ENCODE measurements around the gene ARHGAP32.
"Not testable (repeated sequence)": the region's sequence is repeated elsewhere in the genome, so short reads cannot be mapped to it uniquely, and the experiment has no call there.

ARHGAP32 gene

GRCh38 chr11:129184581-129184980 is 7.5 kb downstream of the ARHGAP32 start:
- DNase-seq (ENCODE audit: low spot score), result no peak
- TF ChIP-seq CTCF (IDR thresholded peaks at IDR 0.05), result no peak
- H3K27ac ChIP-seq, result no peak overlapping the region
- no peak overlapping the region for H3K4me3 ChIP-seq

- TF ChIP-seq CTCF (IDR thresholded peaks at IDR 0.05), result no peak
- no peak overlapping the region for H3K4me3 ChIP-seq
These were observed 24.8 kb downstream of the ARHGAP32 start for GRCh38 chr11:129167315-129167714.

GRCh38 chr11:129163714-129164164 is 28.4 kb downstream of the ARHGAP32 start:
- TF ChIP-seq CTCF (IDR thresholded peaks at IDR 0.05), result no peak
- no peak overlapping the region for H3K27ac ChIP-seq
- DNase-seq (ENCODE audit: low spot score), result no peak

More at GRCh38 chr11:129167315-129167714, 24.8 kb downstream of the ARHGAP32 start:
- no peak for DNase-seq (ENCODE audit: low spot score)
- H3K27ac ChIP-seq, result no peak overlapping the region

DNA sequence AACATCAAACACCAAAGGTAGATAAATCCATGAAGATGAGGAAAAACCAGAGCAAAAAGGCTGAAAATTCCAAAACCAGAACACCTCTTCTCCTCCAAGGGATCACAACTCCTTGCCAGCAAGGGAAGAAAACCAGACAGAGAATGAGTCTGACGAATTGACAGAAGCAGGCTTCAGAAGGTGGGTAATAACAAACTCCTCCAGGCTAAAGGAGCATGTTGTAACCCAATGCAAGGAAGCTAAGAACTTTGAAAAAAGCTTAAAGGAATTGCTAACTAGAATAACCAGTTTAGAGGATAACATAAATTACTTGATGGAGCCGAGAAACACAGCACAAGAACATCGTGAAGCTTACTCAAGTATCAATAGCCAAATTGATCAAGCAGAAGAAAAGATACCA is 35.0 kb downstream of the ARHGAP32 start:
- not testable (repeated sequence) for H3K27ac ChIP-seq; H3K4me3 ChIP-seq; DNase-seq (ENCODE audit: low spot score)

More at GRCh38 chr11:129163714-129164164, 28.4 kb downstream of the ARHGAP32 start:
- H3K4me3 ChIP-seq, result no peak overlapping the region

- H3K27ac ChIP-seq, result no peak overlapping the region
- DNase-seq (ENCODE audit: low spot score), result no peak
- TF ChIP-seq CTCF (IDR thresholded peaks at IDR 0.05), result no peak
- H3K4me3 ChIP-seq, result no peak overlapping the region
These were observed 36.4 kb downstream of the ARHGAP32 start for GRCh38 chr11:129155745-129156144.

DNA sequence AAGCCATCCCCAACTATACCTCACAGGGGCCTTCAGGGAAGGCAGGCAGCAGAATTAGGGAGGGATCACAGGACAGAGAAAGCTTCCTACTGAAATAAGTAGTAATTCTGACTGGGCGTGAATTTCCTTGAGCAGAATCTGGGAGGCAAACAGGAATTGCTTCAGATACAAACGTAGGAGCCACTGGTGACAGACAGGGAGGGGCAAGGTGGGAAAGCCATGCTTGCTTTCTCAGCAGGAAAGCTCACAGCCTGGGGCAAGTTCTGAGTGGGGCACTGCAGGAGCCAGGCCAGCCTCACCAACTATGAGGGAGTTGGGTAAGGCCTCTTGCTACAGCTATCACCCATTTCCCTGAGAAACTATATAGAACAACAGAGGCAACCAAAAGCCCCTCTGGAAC is 43.6 kb downstream of the ARHGAP32 start:
- no peak overlapping the region for H3K4me3 ChIP-seq
- no peak for TF ChIP-seq CTCF (IDR thresholded peaks at IDR 0.05)
- no peak for DNase-seq (ENCODE audit: low spot score)
- H3K27ac ChIP-seq, result no peak overlapping the region

- DNase-seq (ENCODE audit: low spot score), result no peak
- H3K4me3 ChIP-seq, result no peak overlapping the region
- H3K27ac ChIP-seq, result no peak overlapping the region
- no peak for TF ChIP-seq CTCF (IDR thresholded peaks at IDR 0.05)
These were observed 45.9 kb downstream of the ARHGAP32 start for GRCh38 chr11:129146191-129146590.

GRCh38 chr11:129145276-129145675 is 46.8 kb downstream of the ARHGAP32 start:
- Histone ChIP-seq H3K27ac (no peak overlapping the region), H3K4me3 (no peak overlapping the region)
- TF ChIP-seq CTCF (IDR thresholded peaks at IDR 0.05), result no peak
- no peak for DNase-seq (ENCODE audit: low spot score)

All from coronary artery (tissue), 2 donors.